Upper lobe of left lung (tissue), 6 donors: ENCODE data around the gene ZNF599. TPM values are rescaled to one million over a fixed set of nuclear protein-coding genes. Genes with fewer than 3 reads are reported as not detected.
A peak's percentile ranks its signal among the peaks of the same experiment; 100 is the strongest.

Experiments
- ATAC-seq, 2 donors: fragments of 200-7000 bp; cut with Tn5 transposase; one replicate each; pipeline ENCODE4 v1.9.1; 2022; ENCODE audit warnings: mild to moderate bottlenecking in 2 of 2, moderate library complexity in 2 of 2; ENCODE audit not compliant: low FRiP score in 2 of 2
- DNase-seq, 2 donors: peaks; one replicate each; pipeline ENCODE4 v3.0.0-alpha.2; 2019 to 2020
- H3K27ac ChIP-seq, 4 donors: fragments of 200-600 bp; sonication (generic); one replicate each; pipeline ENCODE4 v1.5.1; 2016 to 2019
- H3K27me3 ChIP-seq, 4 donors: fragments of 200-600 bp; sonication (generic); one replicate each; pipeline ENCODE4 v1.5.1; 2017 to 2019
- H3K36me3 ChIP-seq, 4 donors: fragments of 200-600 bp; sonication (generic); one replicate each; pipeline ENCODE4 v1.5.1; 2016 to 2019
- H3K4me1 ChIP-seq, 4 donors: fragments of 200-600 bp; sonication (generic); one replicate each; pipeline ENCODE4 v1.5.1; 2018 to 2019
- H3K4me3 ChIP-seq, 4 donors: fragments of 200-600 bp; sonication (generic); one replicate each; pipeline ENCODE4 v1.5.1; 2017 to 2019; ENCODE audit warnings: mild to moderate bottlenecking in 2 of 4, moderate library complexity in 1 of 4
- H3K9me3 ChIP-seq, 4 donors: fragments of 200-600 bp; sonication (generic); one replicate each; pipeline ENCODE4 v1.5.1; 2018 to 2019
- CTCF ChIP-seq, 6 experiments: fragments of 450-650 bp in 4 of 6; fragments of 200-600 bp in 2 of 6; sonication (generic) in 2 of 6; IDR thresholded peaks; one replicate each; pipeline ENCODE4 v1.5.1; 2016 to 2019; ENCODE audit warnings: antibody characterized with exemption in 6 of 6
- EP300 ChIP-seq, 4 donors: sonication (generic); formaldehyde crosslinking; IDR thresholded peaks; one replicate each; pipeline ENCODE4 v1.5.1; 2017; ENCODE audit warnings: antibody characterized with exemption in 4 of 4, control low read depth in 2 of 4
- POLR2A ChIP-seq, 4 donors: fragments of 450-650 bp; IDR thresholded peaks; one replicate each; pipeline ENCODE4 v1.5.1; 2016 to 2017; ENCODE audit warnings: antibody characterized with exemption in 4 of 4, mild to moderate bottlenecking in 2 of 4
- POLR2AphosphoS5 ChIP-seq, 2 donors: sonication (generic); formaldehyde crosslinking; IDR thresholded peaks; one replicate each; pipeline ENCODE4 v1.5.1; 2017; ENCODE audit warnings: antibody characterized with exemption in 2 of 2
- WGBS, 2 donors: methylation state at CpG; one replicate each; pipeline ENCODE4 v1.1.5; 2017 to 2018; 5-methylcytosine and 5-hydroxymethylcytosine counted together
- total RNA-seq, 6 donors: library from RNA; depleted of rRNA in 4 of 6; stranded (reverse); fragments of >200 nt in 4 of 6; gene quantifications; one replicate each; pipeline versions ENCODE4 v1.1.0 to v1.2.1, GENCODE V29; 2016 to 2021
- donor health status: DM: no; HTN: no; CAD: no; lungs with moderate emphysema.
- donor health status: DM: no; HTN: yes; CAD: no; lungs with severe emphysema.

Gene ZNF599
- total RNA-seq, 6 donors from 2014 or later: 5.8 to 8.2 (median 7.2) TPM

DNA sequence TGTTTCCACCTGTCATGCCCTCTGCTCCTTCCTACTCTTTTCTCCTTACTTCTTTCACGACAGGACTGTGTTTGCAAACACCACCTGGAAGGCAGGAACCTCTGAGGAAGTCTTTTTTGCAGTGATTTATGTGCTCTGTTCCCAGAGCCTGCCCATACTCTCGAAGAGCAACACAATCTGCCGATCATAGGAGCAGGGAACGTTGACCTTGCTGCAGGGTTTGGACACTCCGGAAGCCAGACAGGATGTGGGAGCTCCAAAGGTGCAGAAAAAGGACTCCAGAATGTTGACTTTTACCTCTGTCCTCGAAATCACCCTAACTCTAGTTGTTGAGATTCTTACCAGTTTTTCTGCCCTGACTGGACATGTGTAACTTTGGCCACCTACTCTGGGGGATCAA, 47.6 kb downstream of the ZNF599 start:
- DNase-seq: no peak
- Histone ChIP-seq H3K36me3 (no peaks in the 10 kb centered on the region), H3K4me3 (no peak overlapping the region), H3K9me3 (no peaks in the 10 kb centered on the region), H3K27me3 (no peaks in the 10 kb centered on the region), H3K27ac (no peak overlapping the region), H3K4me1 (no peaks in the 10 kb centered on the region)
- no peak for TF ChIP-seq CTCF (IDR thresholded peaks at IDR 0.05)
- no peak for TF ChIP-seq POLR2A (IDR thresholded peaks at IDR 0.05)
- TF ChIP-seq POLR2AphosphoS5 (IDR thresholded peaks at IDR 0.05): no peak
- TF ChIP-seq EP300 (IDR thresholded peaks at IDR 0.05): no peak
- WGBS, 2 donors: 38 to 42% methylated on average over 6 of the region's 6 CpGs
- no peak for ATAC-seq

DNA sequence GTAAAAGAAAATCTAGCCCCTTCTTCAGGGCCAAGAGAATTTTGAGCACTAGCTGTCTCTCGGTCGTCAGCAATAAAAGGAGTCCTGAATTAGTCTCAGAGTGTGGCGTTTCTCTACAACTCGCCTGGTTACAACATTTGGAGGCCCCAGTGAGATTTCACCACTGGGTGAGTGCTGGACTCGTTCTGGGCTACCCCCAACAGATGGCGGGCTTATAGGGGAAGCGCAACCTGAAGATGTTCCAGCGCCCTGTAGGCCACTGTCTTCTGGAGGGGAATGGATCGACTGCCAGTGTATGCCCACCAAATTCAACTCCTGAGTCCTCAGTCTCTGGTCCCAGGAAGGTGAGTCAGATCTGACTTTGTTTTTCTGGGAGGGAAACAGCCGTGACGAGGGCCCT, 50.7 kb downstream of the ZNF599 start:
- TF ChIP-seq CTCF (IDR thresholded peaks at IDR 0.05) (no peak), POLR2AphosphoS5 (IDR thresholded peaks at IDR 0.05) (no peak), EP300 (IDR thresholded peaks at IDR 0.05) (no peak), POLR2A (IDR thresholded peaks at IDR 0.05) (no peak)
- WGBS, 2 donors: 61 to 68% methylated on average over 10 to 11 of the region's 11 CpGs
- DNase-seq: no peak

GRCh38 chr19:34715357-34715756, 57.7 kb downstream of the ZNF599 start:
- H3K36me3 ChIP-seq: no peaks in the 10 kb centered on the region
- DNase-seq: no peak
- ATAC-seq: no peak

More for the DNA sequence above, 50.7 kb downstream of the ZNF599 start:
- H3K27me3 ChIP-seq: no peaks in the 10 kb centered on the region
- ATAC-seq: no peak
- H3K4me1 ChIP-seq: no peaks in the 10 kb centered on the region
- no peak overlapping the region for H3K27ac ChIP-seq
- H3K36me3 ChIP-seq: no peaks in the 10 kb centered on the region
- H3K9me3 ChIP-seq: no peaks in the 10 kb centered on the region
- no peak overlapping the region for H3K4me3 ChIP-seq

GRCh38 chr19:34713262-34713637, 59.8 kb downstream of the ZNF599 start:
- H3K9me3 ChIP-seq: peaks cover 0 to 8% (median 3%) of the 10 kb centered on the region in 4 donors
- H3K36me3 ChIP-seq: no peaks in the 10 kb centered on the region
- H3K4me1 ChIP-seq: no peaks in the 10 kb centered on the region
- WGBS, 2 donors: 85 to 89% methylated on average over 2 of the region's 2 CpGs
- no peak overlapping the region for H3K27ac ChIP-seq
- no peak overlapping the region for H3K4me3 ChIP-seq
- no peaks in the 10 kb centered on the region for H3K27me3 ChIP-seq
- DNase-seq (no peak), ATAC-seq (no peak)
- TF ChIP-seq CTCF (IDR thresholded peaks at IDR 0.05) (no peak), EP300 (IDR thresholded peaks at IDR 0.05) (no peak), POLR2A (IDR thresholded peaks at IDR 0.05) (no peak)

More at GRCh38 chr19:34715357-34715756, 57.7 kb downstream of the ZNF599 start:
- TF ChIP-seq POLR2AphosphoS5 (IDR thresholded peaks at IDR 0.05) (no peak), EP300 (IDR thresholded peaks at IDR 0.05) (no peak), CTCF (IDR thresholded peaks at IDR 0.05) (no peak), POLR2A (IDR thresholded peaks at IDR 0.05) (no peak)
- no peak overlapping the region for H3K27ac ChIP-seq
- H3K27me3 ChIP-seq: no peaks in the 10 kb centered on the region
- peaks cover 0 to 8% (median 3%) of the 10 kb centered on the region in 4 donors for H3K9me3 ChIP-seq
- no peaks in the 10 kb centered on the region for H3K4me1 ChIP-seq
- no peak overlapping the region for H3K4me3 ChIP-seq

DNA sequence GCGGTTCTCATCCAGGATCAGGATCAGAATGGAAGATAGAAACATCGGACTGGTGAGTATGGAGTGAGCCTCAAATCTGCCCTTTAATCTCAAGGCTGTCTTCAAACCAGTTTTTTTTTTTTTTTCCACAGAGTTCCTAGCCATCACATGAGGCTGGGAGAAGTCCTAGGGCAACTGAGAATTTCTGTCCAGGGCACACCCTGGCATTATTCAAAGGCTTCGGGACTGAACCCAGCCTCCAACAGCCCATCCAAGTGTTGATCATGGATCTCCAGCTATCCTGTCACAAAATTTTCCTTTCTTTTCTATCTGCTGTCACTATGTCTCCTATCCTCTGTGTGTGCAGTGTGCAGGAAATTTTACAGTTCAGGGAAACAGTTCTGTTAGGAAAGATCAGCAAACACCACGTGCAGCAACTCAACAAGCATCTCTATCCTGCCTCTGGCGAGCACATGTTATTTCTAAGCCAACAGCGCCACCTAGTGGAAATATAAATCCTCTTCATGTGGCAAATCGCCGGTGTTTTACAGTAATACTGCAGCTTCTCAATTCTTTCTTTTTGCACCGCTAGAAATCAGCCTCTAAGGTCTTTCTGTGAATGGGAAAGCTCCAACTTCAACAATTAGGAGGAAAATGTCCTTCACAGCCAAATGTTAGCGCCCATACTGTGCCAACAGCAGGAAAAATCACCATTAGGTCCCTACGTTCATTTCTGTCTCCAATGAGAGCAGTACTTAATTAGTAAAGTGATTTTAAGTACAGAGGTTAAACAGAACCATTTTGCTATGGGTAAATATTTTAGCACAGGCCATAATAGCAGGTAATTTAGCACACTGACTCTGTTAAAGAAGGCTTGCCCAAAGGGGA, 60.4 kb downstream of the ZNF599 start:
- peaks cover 0 to 8% (median 3%) of the 10 kb centered on the region in 4 donors for H3K9me3 ChIP-seq
- H3K27ac ChIP-seq: no peak overlapping the region
- DNase-seq (peak in 1 of 2 donors; percentile 64), ATAC-seq (peak; percentile 65 to 66)
- TF ChIP-seq EP300 (IDR thresholded peaks at IDR 0.05) (no peak), CTCF (IDR thresholded peaks at IDR 0.05) (peak; percentile 61 to 92 (median 80)), POLR2AphosphoS5 (IDR thresholded peaks at IDR 0.05) (no peak), POLR2A (IDR thresholded peaks at IDR 0.05) (no peak)
- H3K4me3 ChIP-seq: no peak overlapping the region
- WGBS, 2 donors: 36 to 39% methylated on average over 11 of the region's 11 CpGs
- no peaks in the 10 kb centered on the region for H3K36me3 ChIP-seq
- H3K4me1 ChIP-seq: no peaks in the 10 kb centered on the region
- H3K27me3 ChIP-seq: no peaks in the 10 kb centered on the region
